ENCODE measurements around the gene ZC3H10. TPM values are rescaled to one million over a fixed set of nuclear protein-coding genes. Genes with fewer than 3 reads are reported as not detected.
A peak's percentile ranks its signal among the peaks of the same experiment; 100 is the strongest.

ZC3H10 gene
- total and polyA plus RNA-seq, 2 of the 13 experiments (the other 11 are each of a cell fraction or from before 2014, with no cell fraction given), result 0.70 to 2.3 TPM

GRCh38 chr12:56079723-56080555 lies 38.1 kb upstream of the ZC3H10 start, which contains the start of gene ERBB3 (continued):
- TF ChIP-seq ZNF44 (CRISPR knock-in tag; IDR thresholded peaks at IDR 0.05) (0 out of 2 replicates have a peak, but pooled peaks have one; percentile 7), RNF2 (conservative IDR thresholded peaks at IDR 0.05; ENCODE audit: low read depth) (no peak), JUND (CRISPR knock-in tag; IDR thresholded peaks at IDR 0.05) (peak; percentile 89), ZNF292 (CRISPR knock-in tag; IDR thresholded peaks at IDR 0.05; ENCODE audit: borderline replicate concordance, low read depth) (peak; percentile 55; the same call in 1 of the 2 replicates), AKNA (CRISPR knock-in tag; IDR thresholded peaks at IDR 0.05; ENCODE audit: borderline replicate concordance) (no peak), PREB (CRISPR knock-in tag; IDR thresholded peaks at IDR 0.05) (no peak), ZNF574 (CRISPR knock-in tag; IDR thresholded peaks at IDR 0.05) (peak; percentile 76), SAP130 (CRISPR knock-in tag; IDR thresholded peaks at IDR 0.05; ENCODE audit: low read depth) (peak; percentile 84), ZFP41 (CRISPR knock-in tag; IDR thresholded peaks at IDR 0.05; ENCODE audit: borderline replicate concordance) (no peak), ZNF30 (CRISPR knock-in tag; IDR thresholded peaks at IDR 0.05) (no peak), ARID4A (CRISPR knock-in tag; IDR thresholded peaks at IDR 0.05; ENCODE audit: borderline replicate concordance) (peak; percentile 59; the same call in 1 of the 2 replicates), TEAD3 (CRISPR knock-in tag; optimal IDR thresholded peaks at IDR 0.05; ENCODE audit: borderline replicate concordance) (peak; percentile 65), KLF12 (CRISPR knock-in tag; IDR thresholded peaks at IDR 0.05; ENCODE audit: borderline replicate concordance) (peak; percentile 71), MXD4 (CRISPR knock-in tag; IDR thresholded peaks at IDR 0.05) (no peak; the same call in 1 of the 2 replicates), ATM (IDR thresholded peaks at IDR 0.05; ENCODE audit: borderline replicate concordance) (no peak), SRY (CRISPR knock-in tag; IDR thresholded peaks at IDR 0.05) (peak; percentile 90; the same call in 1 of the 2 replicates)

Data from HepG2 (cell line).